Mesendoderm (in vitro differentiated cells): Measurements from ENCODE around the gene EEF1AKMT3.

Experiments
- DNase-seq: peaks from one replicate; pipeline ENCODE4 v3.0.0; 2013
- H2AK5ac ChIP-seq: 2 replicates; pipeline ENCODE4 v1.6.1; 2013; ENCODE audit warnings: low read length, inconsistent platforms
- H2BK120ac ChIP-seq: 2 replicates; pipeline ENCODE4 v1.6.1; 2013; ENCODE audit warnings: low read depth, mild to moderate bottlenecking, low read length, moderate library complexity, mixed read lengths
- H2BK15ac ChIP-seq: replicated peaks from 2 replicates; pipeline ENCODE4 v1.6.1; 2013; ENCODE audit warnings: low read depth, mild to moderate bottlenecking, moderate library complexity
- H2BK5ac ChIP-seq: 2 replicates; pipeline ENCODE4 v1.6.1; 2013; ENCODE audit warnings: low read length, inconsistent platforms
- H3K18ac ChIP-seq: 2 replicates; pipeline ENCODE4 v1.6.1; 2013; ENCODE audit warnings: mild to moderate bottlenecking, low read length, mixed read lengths
- H3K23ac ChIP-seq: one replicate; pipeline ENCODE4 v1.6.1; 2013; ENCODE audit warnings: low read length
- H3K27ac ChIP-seq: 2 replicates; pipeline ENCODE4 v1.5.1; 2013; ENCODE audit warnings: low read depth, mild to moderate bottlenecking, inconsistent platforms, low read length, moderate library complexity
- H3K27me3 ChIP-seq: 2 replicates; pipeline ENCODE4 v1.6.1; 2013; ENCODE audit warnings: low read length, control low read depth, mild to moderate bottlenecking, inconsistent platforms; ENCODE audit not compliant: insufficient read depth, poor library complexity
- H3K36me3 ChIP-seq: 2 replicates; pipeline ENCODE4 v1.6.1; 2013; ENCODE audit warnings: low read length, inconsistent platforms; ENCODE audit not compliant: control insufficient read depth, insufficient read depth
- H3K4ac ChIP-seq: one replicate; pipeline ENCODE4 v1.6.1; 2013; ENCODE audit warnings: low read depth, mild to moderate bottlenecking, low read length, moderate library complexity
- H3K4me1 ChIP-seq: 2 replicates; pipeline ENCODE4 v1.6.1; 2013; ENCODE audit warnings: low read depth, low read length, inconsistent platforms; ENCODE audit not compliant: control insufficient read depth
- H3K4me2 ChIP-seq: 2 replicates; pipeline ENCODE4 v1.6.1; 2013; ENCODE audit warnings: low read length
- H3K4me3 ChIP-seq: 2 replicates; pipeline ENCODE4 v1.5.1; 2013; ENCODE audit warnings: mild to moderate bottlenecking, low read length
- H3K56ac ChIP-seq: one replicate; pipeline ENCODE4 v1.6.1; 2013; ENCODE audit warnings: low read length
- H3K79me1 ChIP-seq: 2 replicates; pipeline ENCODE4 v1.6.1; 2013; ENCODE audit warnings: low read length, inconsistent platforms
- H3K79me2 ChIP-seq: 2 replicates; pipeline ENCODE4 v1.6.1; 2013; ENCODE audit warnings: mild to moderate bottlenecking, low read length; ENCODE audit not compliant: control insufficient read depth, insufficient read depth
- H3K9ac ChIP-seq: 2 replicates; pipeline ENCODE4 v1.6.1; 2013; ENCODE audit warnings: low read length, inconsistent platforms
- H4K5ac ChIP-seq: one replicate; pipeline ENCODE4 v1.6.1; 2013; ENCODE audit warnings: low read length
- H4K8ac ChIP-seq: one replicate; pipeline ENCODE4 v1.6.1; 2013; ENCODE audit warnings: low read depth, mild to moderate bottlenecking, control low read depth, low read length, moderate library complexity
- WGBS: extraction: QIAGEN DNeasy Blood & Tissue Kit; methylation state at CpG from one replicate; pipeline ENCODE4 v1.1.7; 2013; ENCODE audit warnings: low lambda C conversion rate, missing lambda C conversion rate; ENCODE audit not compliant: insufficient coverage; ENCODE audit errors: extremely low coverage; 5-methylcytosine and 5-hydroxymethylcytosine counted together

Gene EEF1AKMT3

GRCh38 chr12:57765698-57766463 lies 6.5 kb upstream of the EEF1AKMT3 start:
- H2BK15ac ChIP-seq: no peak overlapping the region
- peaks cover 4% of the 10 kb centered on the region for H3K79me1 ChIP-seq
- no peak overlapping the region for H2BK5ac ChIP-seq
- no peak overlapping the region for H3K18ac ChIP-seq
- no peak overlapping the region for H2AK5ac ChIP-seq
- no CpG with 5 or more reads among the region's 40 CpGs for WGBS
- no peak overlapping the region for H2BK120ac ChIP-seq
- no peak overlapping the region for H3K4ac ChIP-seq
- H3K56ac ChIP-seq: peak overlapping the region; percentile 66
- peaks cover 19% of the 10 kb centered on the region for H3K27me3 ChIP-seq
- H3K4me2 ChIP-seq: peak overlapping the region; percentile 28
- H4K5ac ChIP-seq: no peak overlapping the region
- H3K79me2 ChIP-seq: no peaks in the 10 kb centered on the region
- DNase-seq: no peak
- H3K4me3 ChIP-seq: no peak overlapping the region
- H4K8ac ChIP-seq: no peak overlapping the region
- H3K36me3 ChIP-seq: peaks cover 2% of the 10 kb centered on the region
- no peak overlapping the region for H3K27ac ChIP-seq
- peaks cover 9% of the 10 kb centered on the region for H3K4me1 ChIP-seq
- no peak overlapping the region for H3K23ac ChIP-seq
- peak overlapping the region; percentile 51 for H3K9ac ChIP-seq

GRCh38 chr12:57766464-57767304 lies 5.7 kb upstream of the EEF1AKMT3 start, which contains the start of gene CYP27B1:
Gene CYP27B1 (minus strand): TSS chr12:57767078. CDS start chr12:57767041, 37 bp downstream.
- Histone ChIP-seq H3K79me1 (peaks cover 8% of the 10 kb centered on the region), H3K56ac (peak within 1 kb of the TSS; percentile 66), H3K27me3 (peaks cover 19% of the 10 kb centered on the region), H3K4me1 (peaks cover 9% of the 10 kb centered on the region), H4K8ac (no peak within 1 kb of the TSS), H2BK120ac (no peak within 1 kb of the TSS), H2AK5ac (no peak within 1 kb of the TSS), H4K5ac (no peak within 1 kb of the TSS), H3K4me3 (no peak within 1 kb of the TSS), H2BK5ac (no peak within 1 kb of the TSS), H3K27ac (no peak within 1 kb of the TSS), H3K79me2 (peaks cover 3% of the 10 kb centered on the region), H3K4me2 (peak within 1 kb of the TSS; percentile 28), H3K4ac (no peak within 1 kb of the TSS), H2BK15ac (no peak within 1 kb of the TSS), H3K9ac (peak within 1 kb of the TSS; percentile 38), H3K36me3 (peaks cover 2% of the 10 kb centered on the region), H3K18ac (no peak within 1 kb of the TSS), H3K23ac (no peak within 1 kb of the TSS)
- WGBS: no CpG with 5 or more reads among the region's 38 CpGs
- peak; percentile 81 for DNase-seq

- peaks cover 3% of the 10 kb centered on the region for H3K79me2 ChIP-seq
Observed at GRCh38 chr12:57767305-57767698, 5.1 kb upstream of the EEF1AKMT3 start.

GRCh38 chr12:57767876-57768275 lies 4.5 kb upstream of the EEF1AKMT3 start:
- H2BK15ac ChIP-seq: no peak overlapping the region
- H3K4ac ChIP-seq: no peak overlapping the region
- H2AK5ac ChIP-seq: no peak overlapping the region
- no peak overlapping the region for H4K5ac ChIP-seq
- peaks cover 3% of the 10 kb centered on the region for H3K79me2 ChIP-seq
- no peak overlapping the region for H4K8ac ChIP-seq
- peaks cover 8% of the 10 kb centered on the region for H3K79me1 ChIP-seq
- peaks cover 2% of the 10 kb centered on the region for H3K36me3 ChIP-seq
- DNase-seq: no peak
- H2BK5ac ChIP-seq: no peak overlapping the region
- no peak overlapping the region for H3K4me2 ChIP-seq
- H3K18ac ChIP-seq: no peak overlapping the region
- no peak overlapping the region for H3K23ac ChIP-seq
- peaks cover 19% of the 10 kb centered on the region for H3K27me3 ChIP-seq
- peaks cover 9% of the 10 kb centered on the region for H3K4me1 ChIP-seq
- WGBS: no CpG with 5 or more reads among the region's 3 CpGs
- no peak overlapping the region for H3K9ac ChIP-seq
- H2BK120ac ChIP-seq: no peak overlapping the region
- H3K56ac ChIP-seq: no peak overlapping the region
- H3K27ac ChIP-seq: no peak overlapping the region
- no peak overlapping the region for H3K4me3 ChIP-seq

More at GRCh38 chr12:57767305-57767698, 5.1 kb upstream of the EEF1AKMT3 start:
- H2AK5ac ChIP-seq: no peak overlapping the region
- H3K9ac ChIP-seq: no peak overlapping the region
- H3K27me3 ChIP-seq: peaks cover 19% of the 10 kb centered on the region
- H3K36me3 ChIP-seq: peaks cover 2% of the 10 kb centered on the region
- no peak overlapping the region for H2BK5ac ChIP-seq
- no peak overlapping the region for H3K23ac ChIP-seq
- no peak overlapping the region for H3K4ac ChIP-seq
- DNase-seq: no peak
- no peak overlapping the region for H3K18ac ChIP-seq
- no peak overlapping the region for H4K8ac ChIP-seq
- no peak overlapping the region for H4K5ac ChIP-seq
- no peak overlapping the region for H3K27ac ChIP-seq
- H3K79me1 ChIP-seq: peaks cover 8% of the 10 kb centered on the region
- H3K4me1 ChIP-seq: peaks cover 9% of the 10 kb centered on the region
- no peak overlapping the region for H3K56ac ChIP-seq
- no peak overlapping the region for H2BK15ac ChIP-seq
- no peak overlapping the region for H3K4me2 ChIP-seq
- H2BK120ac ChIP-seq: no peak overlapping the region
- no peak overlapping the region for H3K4me3 ChIP-seq

- Histone ChIP-seq H3K56ac (no peak overlapping the region), H4K5ac (no peak overlapping the region), H4K8ac (no peak overlapping the region), H2BK120ac (no peak overlapping the region), H3K79me1 (peaks cover 8% of the 10 kb centered on the region), H3K79me2 (peaks cover 3% of the 10 kb centered on the region), H2AK5ac (no peak overlapping the region), H3K4me2 (no peak overlapping the region), H3K4me3 (no peak overlapping the region), H2BK5ac (no peak overlapping the region), H3K27ac (no peak overlapping the region), H3K18ac (no peak overlapping the region), H2BK15ac (no peak overlapping the region), H3K4ac (no peak overlapping the region), H3K36me3 (peaks cover 2% of the 10 kb centered on the region), H3K9ac (no peak overlapping the region), H3K23ac (no peak overlapping the region), H3K4me1 (peaks cover 9% of the 10 kb centered on the region), H3K27me3 (peaks cover 12% of the 10 kb centered on the region)
- no CpG with 5 or more reads among the region's 11 CpGs for WGBS
- no peak for DNase-seq
Observed at GRCh38 chr12:57769594-57769993, 2.8 kb upstream of the EEF1AKMT3 start.
